Cerebellar cortex (tissue), 1 donor: ENCODE measurements around the gene SGCD.
A peak's percentile ranks its signal among the peaks of the same experiment; 100 is the strongest.

Source experiments
- DNase-seq: peaks from one replicate; pipeline ENCODE4 v3.0.0-alpha.2; 2015; ENCODE audit warnings: low spot score

The SGCD gene

DNA sequence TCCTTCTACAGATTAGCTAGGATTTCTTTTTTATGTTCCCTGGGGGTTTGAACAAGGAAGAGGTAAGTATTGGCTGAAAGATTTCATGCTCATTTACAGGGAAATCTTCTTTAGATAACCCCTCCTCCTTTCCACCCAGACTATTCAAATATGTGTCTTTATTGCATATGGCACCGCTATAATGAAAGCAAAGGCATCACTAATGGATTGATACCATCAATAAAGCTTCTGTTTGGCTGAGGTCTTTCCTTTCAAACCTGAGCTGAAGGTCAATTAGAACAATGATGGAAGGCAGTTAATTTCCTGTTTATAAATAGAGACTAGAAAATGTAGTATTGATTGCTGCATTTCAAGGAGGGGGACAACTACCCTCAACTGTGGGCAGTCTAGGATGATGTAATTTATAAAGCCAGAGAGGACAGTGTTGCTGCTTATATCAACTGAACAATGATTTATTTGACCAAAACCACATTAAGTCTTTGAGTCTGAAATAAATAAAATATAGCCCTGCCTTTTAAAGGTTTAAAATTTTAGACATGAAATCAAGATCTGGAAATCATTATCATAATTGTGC lies 132.9 kb downstream of the SGCD start:
- DNase-seq, result no peak

DNA sequence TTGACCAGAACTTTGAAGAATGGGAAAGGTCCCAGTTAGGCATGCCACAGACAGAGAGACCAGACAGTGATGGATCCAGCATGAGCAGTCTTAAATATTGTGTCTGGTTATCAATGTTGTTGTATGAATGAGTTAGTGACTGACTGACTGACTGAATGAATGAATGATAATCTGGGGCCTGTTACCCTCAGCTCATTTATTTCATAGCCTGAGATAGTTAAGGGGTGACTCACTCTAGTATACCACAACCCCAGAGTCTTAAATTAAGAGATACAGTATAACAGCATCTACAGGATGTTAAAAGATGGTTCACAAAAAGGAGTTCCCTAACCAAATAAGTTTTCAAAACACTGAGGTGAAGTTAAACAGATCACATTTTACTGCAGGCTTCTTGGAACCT lies 133.5 kb downstream of the SGCD start:
- DNase-seq, result no peak

DNA sequence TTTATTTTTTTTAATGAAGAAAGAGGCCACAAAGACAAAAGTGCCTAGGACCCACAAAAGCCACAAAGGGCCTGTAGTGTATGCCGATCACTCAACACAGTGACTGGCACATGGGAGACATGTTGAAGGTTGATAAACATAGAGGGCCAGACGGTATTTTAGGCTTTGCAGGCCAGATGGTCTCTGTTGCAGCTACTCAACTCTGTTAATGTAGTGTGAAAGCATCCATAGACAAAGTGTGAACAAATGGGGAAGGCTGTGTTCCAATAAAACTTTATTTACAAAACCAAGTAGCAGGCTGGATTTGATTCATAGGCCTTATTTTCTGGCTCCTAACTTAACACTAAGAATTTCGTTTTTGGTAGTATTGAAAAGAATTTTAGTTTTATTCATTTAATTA lies 139.9 kb downstream of the SGCD start:
- DNase-seq, result no peak

DNA sequence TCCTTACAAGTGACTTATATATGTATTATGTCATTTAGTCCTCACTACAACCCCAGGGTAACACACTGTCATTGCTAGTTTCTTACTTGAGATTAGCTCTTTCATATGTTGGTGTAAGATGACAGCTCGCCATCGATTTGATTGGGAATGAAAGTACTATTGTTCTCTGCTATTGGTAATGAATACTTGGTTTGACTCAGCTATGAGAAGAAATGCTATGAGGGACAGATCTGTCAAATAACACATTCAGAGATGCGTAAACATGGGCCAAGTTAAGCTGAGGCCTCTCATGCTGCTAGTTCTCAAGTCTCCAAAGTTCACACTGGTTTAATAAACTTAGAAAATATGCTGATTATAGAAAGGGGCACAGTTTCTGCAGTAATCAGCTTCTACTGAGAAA lies 142.7 kb downstream of the SGCD start:
- no peak for DNase-seq

DNA sequence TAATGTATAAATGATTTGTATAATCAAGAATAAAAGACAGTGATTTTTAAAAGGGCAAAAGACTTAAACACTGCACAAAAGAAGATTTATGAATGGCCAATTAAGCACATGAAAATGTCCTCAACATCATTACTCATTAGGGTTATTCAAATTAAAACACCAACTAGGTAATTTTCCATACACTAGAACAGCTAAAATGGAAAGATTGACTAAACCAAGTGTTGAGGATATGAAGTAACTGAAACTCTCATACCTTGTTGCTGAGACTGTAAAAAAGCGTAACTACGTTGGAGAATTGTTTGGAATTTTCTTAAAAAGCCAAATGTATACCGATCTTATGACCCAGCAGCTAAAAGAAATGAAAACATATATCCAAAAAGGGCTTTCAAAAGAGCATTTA lies 144.9 kb downstream of the SGCD start:
- DNase-seq, result no peak

DNA sequence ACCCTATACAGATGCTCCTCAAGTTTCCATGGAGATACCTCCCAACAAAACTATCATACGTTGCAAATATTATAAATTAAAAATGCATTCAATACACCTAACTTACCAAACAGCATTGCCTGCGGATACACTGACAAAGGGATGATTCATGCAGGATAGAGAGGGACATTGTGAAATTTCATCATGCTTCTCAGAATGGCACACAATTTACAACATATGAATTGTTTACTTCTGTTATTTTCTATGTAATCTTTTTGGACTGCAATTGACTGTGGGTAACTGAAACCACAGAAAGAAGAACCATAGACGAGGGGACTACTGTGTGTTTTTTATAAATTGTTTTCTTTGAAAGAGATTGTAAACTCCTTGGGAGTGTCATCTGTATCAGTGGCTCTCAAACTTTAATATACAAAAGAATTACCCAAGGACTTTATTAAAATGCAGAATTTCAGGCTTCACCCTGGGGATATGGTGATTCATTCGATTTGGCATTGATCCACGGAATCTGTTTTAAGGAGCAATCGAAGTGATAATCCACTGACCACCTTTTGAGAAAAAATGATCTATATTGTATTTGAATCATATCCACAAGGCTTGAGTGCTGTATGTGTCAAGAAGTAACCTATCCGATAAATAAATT lies 146.4 kb downstream of the SGCD start:
- DNase-seq, result no peak

DNA sequence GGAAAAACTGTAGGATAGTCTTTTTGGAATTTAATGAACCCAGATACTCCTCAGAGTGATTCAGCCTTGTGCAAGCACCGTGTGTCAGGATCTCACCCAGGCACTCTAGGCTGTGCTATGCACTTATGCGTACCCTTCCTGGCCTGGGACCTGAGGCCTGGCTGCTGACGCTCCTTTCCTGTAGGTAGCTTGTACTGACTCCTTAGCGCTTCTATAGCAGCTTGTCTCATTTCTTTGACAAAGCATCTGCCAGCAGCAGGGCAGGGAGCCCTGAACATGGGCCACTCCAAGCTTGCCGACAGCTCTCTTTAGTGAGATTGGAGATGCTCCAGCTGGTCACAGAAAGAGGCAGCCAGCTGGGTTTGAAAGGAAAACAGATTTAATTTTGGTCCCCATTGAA lies 147.3 kb downstream of the SGCD start:
- DNase-seq, result peak; percentile 70

DNA sequence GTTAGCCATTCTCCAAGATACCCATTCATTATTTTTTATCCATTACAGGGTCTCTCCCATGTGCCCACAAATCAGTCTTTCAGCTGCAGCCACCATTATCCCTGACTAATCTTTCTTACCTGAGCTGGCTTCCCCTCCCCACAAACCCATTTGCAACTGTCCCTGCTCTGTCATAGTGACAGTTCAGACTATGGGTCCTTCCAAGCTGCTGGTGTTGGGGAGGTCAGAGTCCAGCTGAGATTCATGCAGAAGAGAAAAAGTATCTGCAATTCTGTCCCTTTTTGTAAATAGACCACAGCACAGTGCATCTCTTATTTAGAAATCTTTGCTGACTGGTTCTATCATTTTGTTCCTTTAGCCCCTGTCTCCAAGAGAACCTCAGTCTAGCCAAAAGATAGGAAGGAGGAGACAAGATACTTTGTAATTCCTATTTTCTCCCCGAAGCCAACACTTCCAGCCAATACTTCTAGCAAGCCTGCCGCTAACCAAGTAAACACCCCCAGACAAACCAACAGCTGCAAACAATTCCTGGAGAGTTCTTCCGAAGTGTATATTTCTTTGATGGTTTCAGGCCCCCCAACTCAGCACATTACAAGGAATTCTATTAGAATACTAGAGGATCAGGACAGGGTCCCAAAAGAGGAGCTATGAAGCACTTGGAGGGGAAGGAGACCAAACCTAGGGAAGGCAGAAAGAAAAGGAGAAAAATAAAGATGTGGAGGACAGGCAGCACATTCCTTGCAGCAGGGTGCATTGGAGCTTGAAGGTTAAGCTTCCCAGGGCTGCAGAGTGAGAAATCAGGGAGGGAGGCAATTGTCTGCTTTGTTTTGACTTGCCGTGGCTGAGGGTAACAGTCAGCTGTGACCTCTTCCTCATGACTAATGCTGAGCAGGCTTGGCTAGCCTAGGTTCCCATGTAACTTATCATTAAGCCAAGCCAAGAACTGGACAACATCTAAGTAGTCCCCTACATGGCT lies 148.5 kb downstream of the SGCD start:
- no peak for DNase-seq

DNA sequence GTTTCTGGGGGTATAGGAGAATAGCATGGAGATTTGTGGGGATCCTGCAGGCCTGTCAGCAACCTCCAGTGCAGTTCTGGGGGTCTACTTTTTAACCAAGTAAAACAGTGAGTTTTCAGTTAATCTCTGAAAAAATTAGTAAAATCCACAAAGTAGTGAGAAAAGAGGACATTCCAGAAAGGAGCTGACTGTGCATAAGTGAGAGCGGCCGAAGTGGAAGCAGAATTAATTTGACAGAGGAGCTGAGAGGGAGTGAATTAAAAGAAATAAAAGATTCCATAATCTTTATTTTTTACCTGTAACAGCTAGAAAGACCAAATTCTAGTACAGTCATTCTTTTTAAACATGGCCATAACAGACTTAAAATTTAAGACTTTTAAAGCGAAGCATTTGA lies 149.2 kb downstream of the SGCD start:
- DNase-seq, result no peak

DNA sequence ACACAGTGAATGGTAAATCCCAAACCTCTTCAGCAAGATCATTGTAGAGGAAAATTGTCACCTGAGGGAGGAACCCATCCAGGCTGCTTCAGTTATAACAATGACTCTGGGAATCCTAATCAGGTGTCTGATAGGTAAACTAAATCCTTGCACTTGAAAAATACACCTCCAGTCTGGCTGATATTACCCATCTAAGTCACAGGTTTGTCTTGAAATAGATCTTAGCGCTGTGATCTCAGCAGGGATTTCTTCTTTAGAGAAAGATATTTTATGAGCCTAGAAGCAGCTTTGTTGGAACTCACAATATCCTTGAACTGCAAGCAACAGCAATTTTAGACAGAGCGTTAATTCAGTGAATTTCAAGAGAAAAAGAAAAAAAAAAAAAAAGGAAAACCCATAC lies 149.7 kb downstream of the SGCD start:
- DNase-seq, result no peak

DNA sequence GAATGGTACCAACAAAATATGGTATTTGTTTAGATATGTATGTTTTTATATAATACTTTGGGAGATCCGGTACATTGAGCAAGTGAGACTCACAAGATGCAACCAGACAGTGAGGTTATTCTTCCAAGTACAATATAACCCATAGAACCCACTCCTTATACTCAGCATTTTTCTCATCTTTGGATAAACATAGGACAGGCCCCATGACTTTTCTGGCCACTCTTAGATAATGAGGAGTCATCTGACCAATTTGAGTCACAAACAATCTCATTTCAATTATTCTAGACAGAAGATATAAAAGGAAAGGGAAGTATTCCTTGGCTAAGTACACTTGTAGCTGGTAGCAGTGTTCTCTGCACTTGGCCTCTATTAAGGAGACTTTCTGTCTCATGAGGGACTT lies 150.2 kb downstream of the SGCD start:
- no peak for DNase-seq

DNA sequence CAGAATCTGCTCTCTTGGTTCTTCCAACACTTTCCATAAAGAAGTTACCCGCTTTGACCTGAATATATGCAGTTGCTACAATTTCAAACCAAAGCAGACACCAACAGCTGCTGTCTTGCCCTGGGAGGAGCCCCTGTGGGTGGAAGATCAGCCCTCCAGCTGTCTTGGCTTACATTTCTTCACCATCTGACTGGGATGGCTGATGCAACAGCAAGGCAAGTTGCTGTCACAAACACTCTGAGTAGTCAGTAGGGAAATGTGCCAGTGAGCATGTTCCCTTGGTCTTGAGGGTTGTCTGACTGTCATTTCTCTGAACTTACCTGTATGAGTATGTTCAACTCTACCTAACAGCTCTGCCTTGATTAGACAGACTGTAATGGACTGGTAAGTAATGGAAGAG lies 152.9 kb downstream of the SGCD start:
- no peak for DNase-seq

DNA sequence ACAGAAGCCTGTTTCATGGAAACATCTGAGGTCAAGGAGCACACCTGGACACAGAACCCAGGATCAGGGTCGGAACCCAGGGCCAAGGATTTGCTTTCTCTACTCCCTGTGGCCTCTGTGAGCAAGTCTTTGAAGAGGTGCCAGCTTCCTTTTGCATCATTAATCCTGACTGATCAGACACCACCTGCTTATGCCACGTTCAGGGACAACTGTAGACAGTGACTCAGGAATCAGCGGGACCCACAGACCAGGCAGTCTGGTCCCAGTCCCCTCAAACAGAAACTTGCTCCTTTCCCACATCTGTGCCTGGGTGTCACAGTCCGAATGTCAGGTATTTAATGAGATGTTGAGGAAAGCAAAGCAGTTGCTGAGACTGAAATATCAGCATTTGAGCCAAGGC lies 154.8 kb downstream of the SGCD start:
- DNase-seq, result no peak

DNA sequence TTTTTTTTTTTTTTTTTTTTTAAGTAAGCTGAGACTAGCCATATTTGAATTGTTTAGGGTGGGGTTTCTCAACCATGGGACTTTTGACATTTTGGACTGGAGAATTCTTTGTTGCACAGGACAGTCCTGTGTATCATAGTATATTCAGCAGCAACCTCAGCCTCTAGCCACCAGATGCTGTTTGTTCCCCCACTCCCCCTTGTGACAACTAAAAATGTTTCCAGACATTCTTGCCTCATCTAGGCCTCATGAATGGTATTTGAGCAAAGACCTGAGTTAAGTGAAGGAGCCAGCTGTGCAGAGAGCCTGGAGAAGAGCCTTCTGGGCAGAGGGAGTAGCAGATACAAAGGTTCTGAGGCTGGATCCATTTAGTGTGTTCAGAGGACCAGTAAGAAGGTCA lies 155.9 kb downstream of the SGCD start:
- no peak for DNase-seq

DNA sequence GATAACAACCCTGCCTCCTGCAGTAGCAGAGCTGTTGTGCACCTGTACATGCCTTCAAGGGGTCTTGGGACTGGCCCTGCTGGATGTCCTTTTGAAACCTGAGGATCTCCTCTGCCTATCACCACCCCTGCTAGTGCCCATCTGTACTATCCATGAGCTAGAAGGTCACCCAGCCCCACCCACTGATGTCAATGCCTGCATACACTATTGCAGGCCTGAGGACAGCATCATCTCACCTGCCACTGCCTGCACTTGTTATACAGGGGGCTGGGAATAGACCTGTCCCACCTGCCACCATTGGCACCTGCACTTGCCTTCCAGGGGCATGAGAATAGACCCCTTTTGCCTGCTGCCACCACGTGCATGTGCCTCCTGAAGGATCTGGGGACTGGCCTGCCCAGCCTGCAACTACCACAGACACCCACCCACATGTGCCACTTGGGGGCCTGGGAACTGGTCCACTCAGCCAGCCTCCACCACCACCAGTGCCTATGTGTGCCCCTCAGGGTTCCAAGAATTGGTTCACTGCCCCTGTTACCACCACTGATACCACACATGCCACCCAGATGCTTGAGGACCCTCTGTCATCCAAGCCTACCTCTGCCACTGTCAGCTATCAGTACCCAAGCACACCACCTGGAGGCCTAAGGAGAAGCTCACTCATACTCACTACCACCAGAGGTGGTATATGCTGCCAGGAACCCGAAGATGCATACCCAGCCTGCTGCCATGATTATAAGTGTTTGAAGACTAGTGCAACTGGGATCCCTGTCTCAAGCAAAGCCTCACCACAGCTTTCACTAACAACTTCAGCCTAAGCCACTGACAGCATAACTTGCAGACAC lies 159.7 kb downstream of the SGCD start:
- no peak for DNase-seq

DNA sequence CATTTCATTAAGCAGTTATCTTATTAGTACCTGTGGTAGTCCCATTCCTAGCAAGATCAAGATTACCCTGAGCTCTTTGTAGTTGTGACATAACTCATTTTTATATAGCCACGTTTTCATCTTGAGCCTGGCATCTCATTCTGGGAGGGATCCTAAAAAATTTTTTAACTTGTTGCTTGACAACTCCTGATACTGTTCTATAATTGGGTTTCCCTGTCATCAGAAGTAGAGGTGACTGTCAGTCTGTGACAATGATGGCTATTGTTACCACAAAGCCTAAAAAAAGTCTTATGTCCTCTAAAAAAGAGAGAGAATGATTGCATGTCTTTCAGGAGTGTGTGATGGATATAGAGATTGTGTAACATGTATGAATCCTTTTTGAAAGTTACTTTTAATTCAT lies 164.8 kb downstream of the SGCD start:
- DNase-seq, result no peak

DNA sequence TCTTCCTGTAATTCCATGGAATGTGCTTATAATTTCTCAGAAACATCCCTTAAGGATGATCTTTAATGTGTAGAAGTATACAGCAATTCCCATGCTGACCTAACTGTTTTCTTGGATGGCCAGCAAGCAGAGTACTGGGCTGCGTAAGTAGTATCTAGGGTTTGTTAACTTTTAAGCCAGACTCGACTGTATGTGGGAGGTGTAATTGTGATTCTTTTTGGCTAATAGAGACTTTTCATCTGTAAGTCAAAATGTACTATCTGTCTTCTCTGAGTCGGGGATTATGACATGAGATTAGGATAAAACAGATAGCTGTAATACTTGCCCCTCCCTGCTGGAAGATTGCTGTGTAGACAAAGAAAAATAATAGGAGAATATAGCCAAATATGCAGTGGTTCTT lies 169.3 kb downstream of the SGCD start:
- no peak for DNase-seq

DNA sequence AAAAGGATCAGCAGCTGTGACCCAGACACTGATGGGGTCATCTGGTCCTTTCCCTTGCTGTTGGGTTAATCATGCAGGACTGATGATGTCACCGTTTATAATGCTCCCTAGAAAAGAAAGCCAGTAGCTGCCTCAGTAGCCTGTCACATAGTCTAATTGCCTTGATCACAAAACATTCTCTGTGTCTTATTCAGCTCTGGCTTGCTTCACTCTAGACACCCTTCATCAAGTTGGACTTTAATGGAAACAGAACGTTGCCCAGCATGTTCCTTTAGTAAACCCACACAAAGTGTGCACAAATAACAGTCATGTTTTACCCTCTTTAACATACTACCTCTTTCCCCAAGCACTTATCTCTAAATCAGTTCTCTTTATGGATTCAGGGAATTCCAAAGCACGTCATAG lies 170.8 kb downstream of the SGCD start:
- no peak for DNase-seq

DNA sequence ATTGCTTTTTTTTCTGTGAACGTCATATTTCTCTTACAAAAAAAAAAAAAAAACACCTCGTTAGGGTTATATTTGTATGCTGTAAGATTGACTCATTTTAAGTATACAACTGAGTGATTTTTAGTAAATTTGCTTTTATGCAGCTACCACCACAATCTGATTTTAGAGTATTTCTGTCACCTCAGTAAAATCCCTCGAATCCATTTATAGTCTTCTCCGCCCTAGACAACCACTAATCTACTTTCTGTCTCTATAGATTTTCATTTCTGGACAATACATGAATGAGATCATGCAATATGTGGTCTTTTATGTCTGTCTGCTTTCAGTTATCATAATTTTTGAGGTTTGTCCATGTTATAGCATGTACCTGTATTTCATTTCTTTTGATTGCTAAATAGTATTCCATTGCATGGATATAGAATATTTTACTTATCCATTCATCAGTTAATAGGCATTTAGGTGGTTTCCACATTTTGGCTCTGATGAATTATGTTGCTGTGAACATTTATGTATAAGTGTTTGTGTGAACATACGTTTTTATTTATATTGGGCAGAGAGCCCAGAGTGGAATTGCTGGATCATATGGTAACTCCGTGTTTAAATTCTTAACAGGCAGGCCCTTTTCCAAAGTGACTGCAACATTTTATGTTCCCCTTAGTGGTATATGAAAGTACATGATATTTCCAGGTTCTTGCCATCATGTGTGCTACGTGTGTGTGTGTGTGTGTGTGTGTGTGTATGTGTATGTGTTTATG lies 171.4 kb downstream of the SGCD start:
- DNase-seq, result no peak

DNA sequence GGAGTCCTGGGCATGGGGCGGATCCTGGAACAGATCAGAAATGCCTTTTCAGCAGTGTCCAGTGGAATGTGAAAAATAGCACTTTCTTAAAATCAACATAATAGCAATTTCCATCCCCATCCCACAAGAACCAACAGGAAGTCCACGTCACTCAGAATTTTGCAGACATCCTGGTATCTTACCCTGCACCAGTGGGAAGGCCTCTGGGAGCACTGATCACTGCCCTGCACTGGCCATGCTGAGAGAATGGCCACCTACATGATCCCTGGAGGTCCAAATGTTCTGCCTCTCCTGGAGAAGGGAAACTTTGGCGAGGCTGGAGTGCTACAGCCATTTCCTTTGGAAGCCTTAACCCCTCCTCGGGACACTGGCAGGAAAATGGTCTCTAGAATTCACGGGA lies 173.8 kb downstream of the SGCD start:
- DNase-seq, result no peak

DNA sequence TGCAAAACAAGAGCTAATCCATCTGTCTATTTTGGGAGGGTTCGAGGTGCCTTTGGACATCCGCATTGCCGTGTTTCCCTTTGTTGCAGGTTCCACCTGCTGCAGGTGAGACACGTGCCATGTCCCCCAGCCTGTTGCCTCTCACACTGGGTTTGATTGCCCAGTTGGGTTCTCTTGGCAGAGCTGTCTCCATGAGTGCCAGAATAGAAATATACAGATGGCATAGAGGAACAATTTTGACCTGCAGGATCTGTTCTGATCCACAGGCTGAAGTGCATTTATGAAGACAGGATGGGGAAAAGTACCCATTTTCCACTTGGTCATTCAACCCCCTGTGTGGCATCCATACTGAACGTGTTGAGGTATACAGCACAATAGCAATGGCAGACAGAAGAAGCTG lies 178.1 kb downstream of the SGCD start:
- DNase-seq, result peak; percentile 54
